Middle frontal gyrus (tissue), 1 donor: ENCODE data around the gene FAM118B.

Experiments
- DNase-seq: peaks from one replicate; pipeline ENCODE4 v3.0.0-alpha.2; 2015; ENCODE audit warnings: low spot score; ENCODE audit errors: extremely low spot score

The FAM118B gene

GRCh38 chr11:126186708-126187529 is 24.7 kb upstream of the FAM118B start:
- no peak for DNase-seq

- no peak for DNase-seq
Observed at GRCh38 chr11:126188332-126189108, 23.1 kb upstream of the FAM118B start.

DNA sequence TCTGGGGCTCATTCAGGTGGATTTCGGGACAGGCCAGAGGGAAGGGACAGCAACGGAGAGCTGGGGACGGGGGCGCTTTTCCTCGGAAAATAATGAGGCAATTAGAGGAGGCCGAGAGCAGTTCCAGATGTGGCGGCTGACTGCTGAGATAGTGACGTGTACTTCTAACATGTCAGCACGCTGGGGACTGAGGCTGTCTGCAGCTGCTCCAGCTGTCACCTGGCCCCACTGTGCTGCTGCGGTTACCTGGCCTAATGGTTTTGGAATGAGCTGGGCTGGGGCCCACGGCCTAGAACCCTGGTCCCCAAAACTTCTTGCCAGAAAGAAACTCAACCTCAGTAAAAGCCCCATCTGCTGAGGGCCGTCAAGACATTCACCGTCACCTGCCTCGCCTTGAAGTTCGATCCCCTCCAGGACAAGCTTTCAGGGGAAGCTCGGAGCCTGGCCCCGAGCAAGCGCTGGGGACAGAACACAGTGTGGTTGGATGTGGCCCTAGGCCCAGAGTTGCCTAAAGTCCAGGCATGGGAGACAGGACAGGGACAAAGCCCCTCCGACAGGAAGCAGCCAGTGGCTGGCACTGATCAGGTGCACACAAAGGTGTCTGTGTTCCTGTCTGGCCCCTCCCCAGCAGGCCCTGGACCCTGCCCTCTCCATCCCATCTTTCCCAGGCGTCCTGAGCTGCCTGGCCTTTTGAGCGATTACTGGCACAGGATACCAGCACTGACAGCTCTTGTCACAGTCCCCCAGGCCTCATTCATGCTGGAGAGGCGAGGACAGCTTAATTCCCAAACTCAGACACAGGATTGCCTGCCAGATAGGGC is 22.3 kb upstream of the FAM118B start:
- DNase-seq, result no peak

DNA sequence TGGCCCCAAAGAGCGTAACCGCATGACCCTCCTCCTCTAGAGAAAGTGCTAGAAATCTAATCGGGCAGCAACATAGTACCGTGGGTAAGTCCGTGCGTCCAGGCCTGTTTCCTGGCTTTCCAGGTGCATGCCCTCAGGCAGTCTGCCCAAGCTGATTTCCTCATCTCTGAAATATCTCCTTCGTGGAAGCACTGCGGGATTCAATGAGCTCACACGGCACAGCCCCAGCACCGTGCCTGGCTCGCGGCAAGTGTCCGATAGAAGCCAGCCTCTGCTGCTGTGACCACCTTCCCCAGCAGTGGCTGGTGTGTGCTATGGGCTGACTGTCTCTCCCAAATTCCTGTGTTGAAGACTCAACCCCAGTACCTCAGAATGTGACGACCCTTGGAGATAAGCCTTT is 20.8 kb upstream of the FAM118B start:
- no peak for DNase-seq

GRCh38 chr11:126191379-126192073 is 20.1 kb upstream of the FAM118B start:
- no peak for DNase-seq

GRCh38 chr11:126192361-126192760 is 19.2 kb upstream of the FAM118B start:
- no peak for DNase-seq

DNA sequence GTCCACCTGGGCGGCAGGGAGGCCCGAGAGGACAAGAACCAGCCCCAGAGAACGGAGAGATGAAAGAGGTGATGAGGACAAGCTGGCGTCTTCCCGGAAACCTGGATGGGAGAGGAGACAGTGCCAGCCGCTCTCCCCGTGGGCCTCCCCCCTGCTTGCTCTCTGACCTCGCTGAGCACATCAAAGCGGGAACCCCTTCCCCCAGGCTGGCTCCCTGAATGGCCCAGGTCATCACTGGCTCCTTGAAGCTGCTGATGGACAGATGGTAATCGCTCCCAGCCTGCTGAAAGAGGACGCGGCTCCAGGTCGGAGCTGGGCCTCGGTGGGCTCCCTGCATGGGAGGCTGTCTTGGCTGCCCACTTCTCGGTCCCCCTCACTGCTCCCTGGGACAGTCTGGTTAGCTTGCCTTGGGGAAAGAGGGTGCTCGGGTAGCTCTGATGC is 18.5 kb upstream of the FAM118B start:
- no peak for DNase-seq

DNA sequence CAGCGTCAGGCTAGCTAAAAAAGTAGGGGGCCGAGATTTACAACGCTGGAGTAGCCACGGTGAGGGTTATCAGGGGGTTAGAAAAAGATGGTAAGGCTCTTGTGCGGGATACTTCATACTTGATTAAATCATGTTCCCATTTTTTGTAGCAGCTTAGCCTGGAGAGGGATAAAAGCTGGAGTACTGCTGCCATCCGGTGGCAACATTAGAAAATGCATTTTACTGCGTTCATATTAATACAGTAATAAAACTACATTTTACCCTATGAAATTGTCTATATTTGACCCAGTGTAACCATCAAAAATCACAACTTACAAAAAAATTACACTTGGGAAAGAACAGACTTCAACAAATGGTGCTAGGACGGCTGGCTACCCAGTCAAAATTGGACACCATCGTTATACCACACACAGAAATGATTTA is 17.4 kb upstream of the FAM118B start:
- peak; percentile 49 for DNase-seq

DNA sequence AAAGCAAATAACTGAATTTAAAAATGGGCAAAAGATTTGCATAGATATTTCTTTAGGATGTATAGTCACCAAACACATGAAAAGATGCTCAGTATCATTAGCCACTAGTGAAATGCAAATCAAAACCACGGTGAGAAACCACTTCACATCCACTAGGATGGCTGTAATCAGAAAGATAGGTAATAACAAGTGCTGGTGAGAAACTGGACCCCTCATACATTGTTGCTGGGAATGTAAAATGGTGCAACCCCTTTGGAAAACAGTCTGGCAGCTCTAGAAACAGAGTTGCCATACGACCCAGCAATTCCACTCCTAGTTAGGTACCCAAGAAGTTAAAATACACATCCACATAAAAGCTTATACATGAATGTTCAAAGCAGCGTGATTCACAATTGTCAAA is 16.5 kb upstream of the FAM118B start:
- no peak for DNase-seq

- no peak for DNase-seq
Observed at GRCh38 chr11:126197277-126197939, 14.2 kb upstream of the FAM118B start.

DNA sequence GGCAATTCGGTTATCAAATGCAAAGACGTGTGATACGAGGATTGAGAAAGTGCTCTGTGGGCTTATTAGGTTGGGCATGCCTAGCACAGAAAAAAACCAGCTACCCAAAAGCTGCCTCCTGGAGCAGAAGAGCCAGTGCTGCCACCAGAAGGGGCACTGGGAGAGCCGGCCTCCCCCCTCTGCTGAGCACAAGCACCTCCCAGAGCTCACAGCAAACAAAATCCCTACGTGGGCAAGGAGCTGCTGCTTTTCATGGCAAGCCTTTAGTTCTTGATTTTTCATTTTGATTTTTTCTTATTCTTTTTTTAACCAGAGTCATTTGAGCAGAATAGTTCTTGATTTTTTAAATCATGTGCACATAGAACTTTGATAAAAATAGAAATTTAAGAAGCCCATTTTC is 12.9 kb upstream of the FAM118B start:
- no peak for DNase-seq

DNA sequence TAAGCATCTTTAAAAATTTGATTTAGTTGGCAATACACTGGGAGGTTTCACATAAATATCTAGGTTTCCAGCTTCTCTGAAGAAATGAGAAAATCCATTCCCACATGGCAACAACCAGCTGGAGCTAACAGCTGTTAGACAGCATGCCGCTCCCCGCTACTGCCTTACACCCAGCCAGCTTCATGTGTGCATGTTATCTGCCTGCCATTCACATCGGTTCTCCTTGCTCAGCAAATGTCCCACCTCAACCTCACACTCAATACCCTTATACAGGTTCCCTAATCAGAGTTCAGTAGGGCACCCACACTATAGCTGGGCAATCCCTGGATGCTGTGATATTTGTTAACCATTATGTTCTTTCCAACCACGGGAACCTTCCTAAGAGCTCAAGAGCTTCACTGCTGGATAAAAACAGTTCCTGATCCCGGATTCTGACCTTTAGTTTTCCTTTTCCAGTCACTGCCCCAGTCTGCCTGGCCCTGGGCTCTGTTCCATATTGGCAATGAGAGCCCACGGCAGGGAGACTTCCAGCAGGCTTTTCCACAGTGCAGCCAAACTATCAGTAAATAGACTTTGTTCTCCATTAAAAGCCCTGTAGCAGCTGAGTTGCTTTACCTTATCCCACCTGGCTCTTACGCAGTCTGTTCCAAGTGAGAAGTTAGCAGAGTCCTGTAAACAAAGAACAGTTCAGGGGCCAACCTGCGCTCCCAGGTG is 8.8 kb upstream of the FAM118B start:
- DNase-seq, result no peak

- DNase-seq, result no peak
Observed at GRCh38 chr11:126205359-126205758, 6.2 kb upstream of the FAM118B start.

DNA sequence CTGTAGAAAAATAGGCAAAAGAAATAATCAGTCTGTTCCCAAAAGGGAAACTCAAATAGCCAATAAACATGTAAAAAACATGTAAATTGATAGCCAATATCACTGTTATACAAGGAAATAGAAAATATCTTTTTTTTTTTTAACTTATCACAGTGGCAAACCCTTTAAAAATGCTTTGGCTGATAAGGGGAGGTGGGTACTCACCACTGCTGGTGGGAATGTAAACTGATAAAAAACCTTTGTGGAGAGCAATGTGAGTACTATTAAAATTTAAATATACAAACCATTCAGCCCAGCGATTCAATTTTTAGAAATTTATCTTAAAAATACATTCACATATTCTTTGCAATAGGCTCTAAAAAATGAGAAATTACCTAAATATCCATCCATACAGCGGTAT is 3.7 kb upstream of the FAM118B start:
- no peak for DNase-seq

- DNase-seq, result no peak
Observed at GRCh38 chr11:126210871-126211235, 729 bp upstream of the FAM118B start.

GRCh38 chr11:126212089-126212660 is 593 bp downstream of the FAM118B start:
- no peak for DNase-seq

GRCh38 chr11:126214441-126214840 is 2.9 kb downstream of the FAM118B start:
- DNase-seq, result no peak

DNA sequence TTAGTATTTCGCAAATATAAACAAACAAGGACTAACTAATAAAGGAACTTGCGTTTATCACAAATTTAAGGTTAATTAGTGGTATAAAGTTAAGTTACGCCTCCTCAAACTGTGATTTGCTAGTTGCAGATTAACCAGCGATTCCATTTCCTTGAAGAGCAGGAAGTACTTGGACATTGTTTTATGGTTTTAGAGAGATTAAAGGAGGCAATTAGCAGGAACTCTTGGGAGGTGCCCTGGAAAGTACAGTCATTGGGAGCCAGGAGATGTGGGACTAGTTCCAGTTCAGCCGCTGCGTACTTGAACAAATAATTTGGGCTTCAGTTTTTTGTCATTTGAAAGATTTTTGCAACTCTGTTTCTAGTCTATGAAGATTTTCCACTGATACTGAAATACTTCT is 3.3 kb downstream of the FAM118B start:
- no peak for DNase-seq

DNA sequence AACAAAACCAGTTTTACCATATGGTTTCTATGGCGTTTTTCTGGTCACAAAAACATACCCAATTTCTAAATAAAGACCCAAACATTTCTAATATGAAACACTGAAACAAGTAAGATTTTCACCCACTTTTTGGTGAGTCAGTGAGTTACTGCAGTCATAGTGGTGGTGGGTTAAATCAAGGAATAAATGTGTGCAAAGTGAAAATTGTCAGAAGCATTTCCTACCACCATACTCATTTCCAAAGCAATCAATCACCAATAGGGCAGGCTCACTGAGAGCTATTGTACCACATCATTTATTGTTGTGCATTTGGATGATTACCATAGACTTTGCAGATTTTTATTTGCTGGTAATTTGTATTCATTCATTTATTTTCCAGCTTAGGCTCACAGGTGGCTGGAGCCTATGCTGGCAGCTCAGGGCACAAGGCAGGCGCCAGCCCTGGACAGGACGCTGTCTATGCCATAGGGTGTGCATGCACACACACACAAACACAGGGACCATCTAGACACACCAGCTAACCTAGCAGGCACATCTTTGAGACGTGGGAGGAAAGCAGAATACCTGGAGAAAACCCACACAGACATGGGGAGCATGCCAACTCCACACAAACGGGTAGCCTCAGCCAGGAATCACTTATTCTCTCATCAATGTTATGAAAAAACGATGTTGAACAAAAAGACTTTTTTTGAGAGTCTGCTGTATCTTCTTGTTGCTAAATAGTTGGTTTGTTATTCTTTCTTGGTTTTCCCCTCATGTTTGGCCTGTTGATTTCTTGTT is 5.1 kb downstream of the FAM118B start:
- DNase-seq, result no peak
